GM21423 (cell line): Measurements from ENCODE around the gene GPX4.

Experiments
- ATAC-seq: cut with Tn5 transposase; IDR thresholded peaks from one replicate; pipeline ENCODE4 v1.9.1; 2021; ENCODE audit warnings: mild to moderate bottlenecking, moderate library complexity; ENCODE audit not compliant: unreplicated experiment

GPX4 gene

GRCh38 chr19:1147934-1148549, 44.2 kb downstream of the GPX4 start:
- ATAC-seq: no peak

DNA sequence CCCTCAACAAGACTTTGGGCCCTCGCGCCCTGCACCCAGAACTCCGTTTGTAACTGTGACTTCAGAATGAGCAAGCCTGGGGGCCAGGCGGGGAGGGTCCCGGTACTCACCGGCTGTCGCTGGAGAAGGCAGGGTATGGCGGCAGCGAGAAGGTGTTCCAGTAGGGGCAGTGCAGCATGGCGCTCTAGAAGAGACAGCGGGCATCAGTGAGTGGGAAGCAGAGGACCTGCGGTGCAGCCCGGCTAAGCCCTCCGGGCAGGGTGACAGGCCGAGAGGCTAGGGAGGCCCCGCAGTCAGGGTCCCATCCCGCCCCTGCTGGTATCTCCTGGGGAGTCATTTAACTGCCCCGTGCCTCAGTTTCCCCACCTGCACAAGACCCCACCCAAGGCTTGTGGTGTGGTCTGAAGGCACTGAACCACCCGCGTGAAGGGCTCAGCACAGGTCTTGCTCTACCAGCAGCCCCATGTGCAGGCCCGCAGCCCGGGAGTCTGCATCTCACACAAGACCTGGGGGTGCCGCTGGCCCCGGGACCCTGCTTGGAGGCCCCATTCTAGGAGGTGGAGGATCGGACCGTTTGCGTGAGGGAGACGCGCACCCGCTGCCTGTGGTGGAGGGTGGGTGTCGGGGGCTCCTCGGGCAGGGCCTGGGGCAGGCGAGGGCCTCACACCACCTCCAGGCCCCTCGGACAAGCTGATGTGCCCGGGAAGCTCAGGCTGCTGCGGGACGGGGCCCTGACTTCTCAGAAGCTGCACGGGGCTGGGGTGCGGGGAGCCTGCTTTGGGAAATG, 45.7 kb downstream of the GPX4 start:
- no peak for ATAC-seq

GRCh38 chr19:1150333-1151036, 46.7 kb downstream of the GPX4 start:
- ATAC-seq: no peak

- ATAC-seq: no peak
Measured at GRCh38 chr19:1151037-1151724, 47.4 kb downstream of the GPX4 start.

DNA sequence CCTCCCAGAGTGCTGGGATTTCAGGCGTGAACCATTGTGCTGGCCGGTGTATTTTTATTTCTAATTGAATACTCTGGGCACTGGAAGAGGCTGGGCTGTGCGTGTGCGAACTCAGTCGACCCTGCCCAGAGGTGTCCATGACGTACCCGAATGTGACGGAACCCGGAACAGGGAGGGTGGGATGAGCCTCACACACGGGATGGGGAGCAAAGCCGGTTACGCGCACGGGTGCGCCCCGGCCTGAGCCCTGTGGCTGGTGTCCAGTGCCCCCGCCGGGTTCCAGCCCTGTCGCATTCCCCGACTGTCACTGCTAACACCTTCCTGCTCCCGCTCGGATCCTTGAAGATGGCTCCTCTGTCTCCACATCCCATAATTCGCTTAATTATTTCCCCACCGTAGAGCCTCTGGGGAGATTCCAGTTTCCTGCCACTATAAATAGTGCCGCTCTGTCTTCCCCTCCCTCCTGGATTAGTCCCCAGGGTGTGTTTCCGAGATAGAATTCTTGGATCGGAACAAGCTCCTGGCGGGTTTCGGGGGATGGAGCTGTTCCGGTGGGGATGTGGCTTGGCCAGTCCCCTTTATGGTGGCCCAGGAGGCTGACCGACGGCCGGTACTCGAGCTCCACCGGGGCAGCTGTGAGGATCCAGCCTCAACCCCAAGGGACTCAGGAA, 48.3 kb downstream of the GPX4 start:
- ATAC-seq: no peak

- ATAC-seq: no peak
Measured at GRCh38 chr19:1153891-1154730, 50.3 kb downstream of the GPX4 start.

- ATAC-seq: no peak
Measured at GRCh38 chr19:1154731-1155351, 51.0 kb downstream of the GPX4 start.

- no peak for ATAC-seq
Measured at GRCh38 chr19:1155352-1156304, 51.8 kb downstream of the GPX4 start.
